A549 (cell line): ENCODE results near the gene PBX3.

Experiments
- CTCF ChIP-seq: fragments of >200 bp; sonication (Bioruptor Twin); formaldehyde crosslinking; IDR thresholded peaks from 3 replicates; pipeline ENCODE4 v1.5.1; 2016
- EP300 ChIP-seq, 2 experiments: fragments of >200 bp; sonication (Bioruptor Twin); formaldehyde crosslinking; IDR thresholded peaks; 2 replicates in 1 of 2; 3 replicates in 1 of 2; pipeline ENCODE4 v1.6.1; 2016 to 2017
- FOSL2 ChIP-seq, 2 experiments: fragments of 450-650 bp in 1 of 2; fragments of >200 bp in 1 of 2; sonication (Bioruptor Twin) in 1 of 2; formaldehyde crosslinking; IDR thresholded peaks; 2 replicates each; pipeline versions ENCODE4 v1.5.0 to v1.6.1; 2016 to 2020; ENCODE audit warnings: mild to moderate bottlenecking in 1 of 2, moderate library complexity in 1 of 2
- FOXS1 ChIP-seq: fragments of 250-450 bp; sonication (Bioruptor Pico); IDR thresholded peaks from 2 replicates; pipeline ENCODE4 v1.5.0; 2020; ENCODE audit warnings: mild to moderate bottlenecking, moderate library complexity
- JUN ChIP-seq, 2 experiments: fragments of >200 bp; sonication (Bioruptor Twin); formaldehyde crosslinking; IDR thresholded peaks; 2 replicates in 1 of 2; 3 replicates in 1 of 2; pipeline ENCODE4 v1.6.1; 2016 to 2017
- KDM5A ChIP-seq: fragments of 200-600 bp; sonication (generic); IDR thresholded peaks from 2 replicates; pipeline ENCODE4 v1.6.1; 2016; ENCODE audit warnings: antibody characterized with exemption, mild to moderate bottlenecking
- NPAS2 ChIP-seq: fragments of 250-450 bp; sonication (Bioruptor Pico); IDR thresholded peaks from 2 replicates; pipeline ENCODE4 v1.8.0; 2022; ENCODE audit warnings: mild to moderate bottlenecking, moderate library complexity, borderline replicate concordance
- POLR2A ChIP-seq: IDR thresholded peaks from 2 replicates; pipeline ENCODE4 v1.6.1; 2012; ENCODE audit warnings: mild to moderate bottlenecking, low read length
- POLR2AphosphoS2 ChIP-seq: conservative IDR thresholded peaks from 2 replicates; pipeline ENCODE4 v1.6.1; 2012; ENCODE audit warnings: low read length, improper control_type of control experiment, inconsistent platforms
- RAD21 ChIP-seq, 2 experiments: fragments of >200 bp in 1 of 2; sonication (Bioruptor Twin) in 1 of 2; formaldehyde crosslinking in 1 of 2; IDR thresholded peaks in 1 of 2; conservative IDR thresholded peaks in 1 of 2; 2 replicates in 1 of 2; 3 replicates in 1 of 2; pipeline ENCODE4 v1.6.1; 2012 to 2018; ENCODE audit warnings: inconsistent platforms in 1 of 2
- RNF2 ChIP-seq: fragments of 200-600 bp; sonication (generic); IDR thresholded peaks from 2 replicates; pipeline ENCODE4 v1.6.1; 2016; ENCODE audit warnings: low read depth, mild to moderate bottlenecking, antibody characterized with exemption, moderate library complexity, borderline replicate concordance
- SREBF2 ChIP-seq: fragments of 450-650 bp; IDR thresholded peaks from 2 replicates; pipeline ENCODE4 v1.6.1; 2014; ENCODE audit warnings: mild to moderate bottlenecking, moderate library complexity
- USF2 ChIP-seq: fragments of 450-650 bp; IDR thresholded peaks from 2 replicates; pipeline ENCODE4 v1.6.1; 2014; ENCODE audit warnings: antibody characterized with exemption
- TF ChIP-seq, protein P1 (sequence below): fragments of 150-350 bp; IDR thresholded peaks from 2 replicates; pipeline ENCODE4 v1.6.1; 2014; ENCODE audit warnings: low read depth, mild to moderate bottlenecking, low read length

GRCh38 chr9:125897481-125897880 is 150.3 kb downstream of the PBX3 start:
- TF ChIP-seq NPAS2 (CRISPR knock-in tag) (no peak), CTCF (no peak), EP300 (IDR thresholded peaks at IDR 0.05) (no peak), USF2 (no peak), FOXS1 (CRISPR knock-in tag) (no peak), JUN (IDR thresholded peaks at IDR 0.05) (no peak), KDM5A (no peak), POLR2AphosphoS2 (no peak), FOSL2 (IDR thresholded peaks at IDR 0.05) (no peak), FOSL2 (CRISPR knock-in tag; IDR thresholded peaks at IDR 0.05) (no peak), RNF2 (no peak), POLR2A (no peak), RAD21 (conservative IDR thresholded peaks at IDR 0.05 in 1 of 2, IDR thresholded peaks at IDR 0.05 in 1 of 2) (no peak), SREBF2 (no peak)
- TF ChIP-seq, protein P1, sequence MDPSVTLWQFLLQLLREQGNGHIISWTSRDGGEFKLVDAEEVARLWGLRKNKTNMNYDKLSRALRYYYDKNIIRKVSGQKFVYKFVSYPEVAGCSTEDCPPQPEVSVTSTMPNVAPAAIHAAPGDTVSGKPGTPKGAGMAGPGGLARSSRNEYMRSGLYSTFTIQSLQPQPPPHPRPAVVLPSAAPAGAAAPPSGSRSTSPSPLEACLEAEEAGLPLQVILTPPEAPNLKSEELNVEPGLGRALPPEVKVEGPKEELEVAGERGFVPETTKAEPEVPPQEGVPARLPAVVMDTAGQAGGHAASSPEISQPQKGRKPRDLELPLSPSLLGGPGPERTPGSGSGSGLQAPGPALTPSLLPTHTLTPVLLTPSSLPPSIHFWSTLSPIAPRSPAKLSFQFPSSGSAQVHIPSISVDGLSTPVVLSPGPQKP = no peak
